Pons (tissue), 1 donor: ENCODE results near the gene HAND2.

Experiments
- DNase-seq: peaks from one replicate; pipeline ENCODE4 v3.0.0-alpha.2; 2016; ENCODE audit warnings: low spot score

HAND2 gene

GRCh38 chr4:173529477-173530325 is at the start of gene HAND2:
Gene HAND2 (minus strand): TSS chr4:173530229. CDS start chr4:173529289, 940 bp downstream.
- DNase-seq, result no peak

DNA sequence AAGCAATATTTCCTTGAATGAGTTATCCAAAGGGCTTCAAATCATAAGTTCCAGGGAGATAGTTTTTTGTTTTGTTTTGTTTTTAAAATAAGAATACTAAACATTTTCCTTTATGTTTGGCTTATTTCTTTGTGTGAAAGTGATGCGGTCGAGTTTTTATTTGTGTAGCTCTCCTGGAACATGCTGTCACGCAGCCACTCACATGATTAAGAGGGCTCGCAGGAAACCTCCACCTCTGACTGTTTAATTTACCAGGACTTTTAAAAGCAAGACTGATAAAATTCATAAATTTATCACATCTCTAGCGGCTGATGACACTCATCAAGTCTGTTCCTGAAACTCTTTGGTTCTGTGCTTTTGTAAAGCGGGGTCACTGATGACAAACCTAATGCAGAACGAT is 48.9 kb upstream of the HAND2 start:
- DNase-seq, result no peak

- no peak for DNase-seq
Measured at GRCh38 chr4:173577963-173578362, 47.9 kb upstream of the HAND2 start.

DNA sequence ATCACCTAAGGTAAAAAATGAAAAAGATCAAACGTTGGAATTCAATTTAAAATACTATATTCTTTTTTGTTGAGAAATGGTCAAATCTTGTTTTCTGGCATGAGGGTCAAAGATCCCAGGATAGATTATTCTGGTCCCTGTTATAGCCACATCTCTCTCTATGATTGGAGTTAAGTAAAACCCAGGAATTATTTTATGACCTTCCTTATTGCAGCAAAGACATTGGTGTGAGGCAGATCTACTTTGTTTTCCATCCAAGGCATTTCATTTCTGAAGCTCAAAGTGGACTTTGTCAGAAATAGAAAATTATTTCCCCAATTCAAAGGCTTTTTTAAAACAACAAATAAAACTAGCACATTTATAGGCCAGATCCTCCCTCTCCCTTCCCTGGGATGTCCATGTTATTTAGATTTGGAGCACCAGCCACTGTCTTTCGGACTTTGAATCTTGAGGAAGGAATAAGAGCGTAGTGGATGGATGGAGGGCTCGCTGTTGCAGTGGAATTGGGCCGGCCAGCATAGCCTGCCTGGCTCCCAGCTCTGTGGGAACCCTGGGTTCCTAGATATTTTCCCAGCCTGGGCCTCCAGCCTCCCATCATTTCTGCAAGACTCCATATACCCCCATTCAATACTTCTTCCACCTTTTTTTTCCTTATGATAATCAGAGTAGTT is 45.6 kb upstream of the HAND2 start:
- DNase-seq, result no peak

DNA sequence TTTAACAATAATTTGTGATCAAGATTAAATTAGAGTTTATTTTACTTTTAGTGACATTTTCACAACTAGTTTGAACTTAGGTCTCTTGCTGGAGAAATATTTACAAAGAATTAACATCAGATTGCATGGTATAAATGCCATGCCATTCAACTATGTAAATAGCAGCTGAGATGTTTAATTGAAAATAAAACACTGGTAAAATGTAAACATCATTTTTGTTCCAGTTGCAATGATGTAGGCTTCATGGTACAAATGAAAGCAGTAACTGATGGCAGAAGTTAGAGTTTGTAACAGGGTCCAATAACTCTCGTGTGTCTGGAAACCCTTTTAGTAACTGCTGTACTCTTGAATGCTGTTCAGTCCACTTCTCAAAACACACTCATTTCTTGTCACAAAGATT is 43.7 kb upstream of the HAND2 start:
- DNase-seq, result no peak

- DNase-seq, result no peak
Measured at GRCh38 chr4:173573286-173573685, 43.3 kb upstream of the HAND2 start.

DNA sequence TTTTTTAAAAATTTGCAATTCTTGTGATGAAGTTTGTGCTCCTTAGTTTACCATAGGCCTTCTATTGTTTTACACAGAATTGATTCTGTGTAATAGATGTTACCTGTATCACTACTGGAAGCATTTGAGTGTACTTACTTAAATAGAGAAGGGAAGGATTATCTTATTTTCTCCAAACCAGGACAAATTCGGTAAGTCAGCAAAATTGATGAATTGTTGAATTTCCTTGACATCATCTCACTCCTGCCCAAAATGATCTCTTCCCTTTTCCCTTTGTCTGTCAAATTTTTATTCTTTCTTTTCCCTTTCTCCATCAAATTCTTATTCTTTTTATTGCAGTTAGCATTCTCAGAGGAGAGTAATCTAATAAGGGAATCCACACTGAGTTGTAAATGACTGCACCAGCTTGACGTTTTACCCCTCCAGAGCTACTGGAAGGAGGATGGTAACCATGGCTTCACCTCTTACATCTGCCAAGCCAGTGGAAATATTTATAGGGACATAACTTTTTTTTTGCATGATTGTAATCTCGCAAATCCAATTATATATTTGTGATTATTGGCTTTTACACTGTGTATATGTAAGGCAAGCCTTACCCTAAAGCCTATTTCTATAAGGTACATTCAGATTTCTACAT is 42.6 kb upstream of the HAND2 start:
- no peak for DNase-seq

DNA sequence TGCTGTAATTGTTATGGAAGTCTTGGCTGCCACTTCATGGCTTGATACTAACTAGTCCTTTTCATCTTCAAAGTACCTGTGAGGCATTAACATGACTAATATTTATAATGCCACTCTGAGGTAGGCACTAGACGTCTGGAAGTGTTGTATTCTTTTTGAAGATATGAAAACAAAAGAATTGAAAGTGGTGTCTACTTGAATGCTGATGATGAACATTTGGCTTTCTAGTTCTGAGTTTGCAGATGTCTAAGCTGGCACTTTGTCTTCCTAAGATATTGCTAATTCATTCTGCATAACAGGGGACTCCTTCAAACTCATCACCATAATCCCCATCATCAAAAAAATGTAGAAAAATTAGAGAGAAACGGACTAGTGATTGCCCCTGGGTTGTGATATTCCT is 41.6 kb upstream of the HAND2 start:
- no peak for DNase-seq

DNA sequence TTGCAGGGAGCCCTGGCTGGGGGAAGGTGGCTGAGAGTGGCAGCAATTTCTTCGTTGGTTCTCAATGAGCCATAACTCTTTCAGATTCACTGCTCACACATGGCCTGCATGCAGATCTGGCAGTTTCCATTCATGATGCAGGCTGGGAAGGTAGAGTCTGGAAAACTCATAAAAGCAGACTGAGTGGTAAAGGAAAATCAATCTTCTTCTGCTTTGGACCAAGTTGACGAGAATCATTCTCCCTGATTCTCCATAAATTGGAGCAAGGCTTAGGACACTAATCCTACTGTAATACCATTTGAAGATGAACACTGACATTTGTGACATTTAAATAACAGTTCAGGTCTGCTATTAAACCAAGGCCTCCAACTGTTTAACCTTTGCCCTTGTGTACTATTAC is 35.3 kb upstream of the HAND2 start:
- no peak for DNase-seq

DNA sequence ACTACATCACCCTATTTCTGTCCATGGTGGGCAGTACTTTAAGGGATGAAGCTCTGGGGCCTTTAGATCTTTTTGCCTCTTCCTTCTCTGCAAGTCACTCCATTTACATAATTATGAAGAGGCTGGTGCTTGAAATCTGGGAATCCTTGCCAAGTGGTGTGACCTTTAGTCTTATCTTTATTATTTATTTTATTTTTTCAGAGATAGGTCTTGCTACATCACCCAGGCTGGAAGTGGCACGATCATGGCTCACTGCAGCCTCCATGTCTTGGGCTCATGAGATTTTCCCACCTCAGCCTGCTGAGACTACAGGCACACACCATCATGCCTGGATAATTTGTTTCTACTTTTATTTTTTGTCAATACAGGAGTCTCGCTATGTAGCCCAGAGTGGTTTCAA is 34.4 kb upstream of the HAND2 start:
- DNase-seq, result no peak

DNA sequence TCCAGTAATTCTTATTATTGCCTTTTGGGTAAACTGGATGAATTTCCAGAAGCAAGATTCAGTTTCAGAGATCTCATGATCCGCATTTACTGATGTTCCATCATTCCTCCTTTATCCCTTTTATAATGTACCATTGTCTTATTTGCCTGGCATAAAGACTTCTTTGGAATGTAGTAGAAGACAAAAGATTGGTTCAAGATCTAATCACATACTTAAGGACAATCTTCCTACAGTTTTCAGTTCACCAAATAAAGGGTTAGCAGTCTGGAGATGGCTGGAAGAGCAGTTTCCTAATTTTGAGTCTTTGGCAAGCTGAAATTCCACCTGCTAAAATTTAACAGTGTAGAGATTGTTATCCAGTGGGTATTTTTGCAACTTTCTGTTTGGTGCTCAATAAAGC is 30.9 kb upstream of the HAND2 start:
- DNase-seq, result no peak

- no peak for DNase-seq
Measured at GRCh38 chr4:173556398-173557131, 26.5 kb upstream of the HAND2 start.

DNA sequence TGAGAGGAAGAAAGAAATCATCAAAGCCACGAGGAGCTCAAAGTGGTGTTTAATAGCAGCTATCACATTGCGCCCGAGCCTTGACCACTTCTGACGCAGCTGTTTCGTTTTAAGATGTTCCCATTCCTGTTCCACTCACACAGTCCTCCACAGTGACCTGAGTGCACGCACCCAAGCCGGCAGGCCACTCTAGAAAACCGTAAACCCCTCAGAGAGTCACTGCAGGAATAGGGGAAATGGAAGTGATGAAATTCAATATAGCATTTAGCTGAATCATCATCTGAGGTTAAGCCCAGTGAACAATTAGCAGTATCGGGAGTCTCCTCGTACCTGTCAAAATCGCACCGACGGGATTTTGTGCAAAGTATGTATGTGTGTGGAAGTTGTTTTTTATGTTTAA is 17.9 kb upstream of the HAND2 start:
- DNase-seq, result no peak

GRCh38 chr4:173546776-173547175 is 16.7 kb upstream of the HAND2 start:
- DNase-seq, result no peak

- no peak for DNase-seq
Measured at GRCh38 chr4:173545440-173545839, 15.4 kb upstream of the HAND2 start.

DNA sequence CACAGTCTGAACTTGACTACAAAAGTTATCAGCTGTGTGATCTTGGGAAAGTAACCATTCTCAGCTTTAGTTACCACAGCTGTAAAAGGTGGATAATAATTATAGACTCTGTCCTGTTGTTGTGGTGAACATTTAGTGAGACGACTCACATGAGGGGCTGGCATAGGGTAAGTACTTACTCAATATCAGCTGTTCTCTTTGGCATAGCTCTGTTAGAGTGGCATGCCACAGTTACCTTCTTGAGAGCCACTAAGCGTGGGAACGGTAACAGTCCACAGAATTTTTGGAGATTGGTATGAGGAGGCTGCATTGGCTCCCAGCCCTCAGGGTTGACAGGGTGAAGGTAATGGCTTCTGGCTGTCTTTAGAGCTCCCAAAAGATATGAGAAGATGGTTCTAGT is 13.2 kb upstream of the HAND2 start:
- no peak for DNase-seq

- DNase-seq, result no peak
Measured at GRCh38 chr4:173539986-173540385, 10.0 kb upstream of the HAND2 start.

DNA sequence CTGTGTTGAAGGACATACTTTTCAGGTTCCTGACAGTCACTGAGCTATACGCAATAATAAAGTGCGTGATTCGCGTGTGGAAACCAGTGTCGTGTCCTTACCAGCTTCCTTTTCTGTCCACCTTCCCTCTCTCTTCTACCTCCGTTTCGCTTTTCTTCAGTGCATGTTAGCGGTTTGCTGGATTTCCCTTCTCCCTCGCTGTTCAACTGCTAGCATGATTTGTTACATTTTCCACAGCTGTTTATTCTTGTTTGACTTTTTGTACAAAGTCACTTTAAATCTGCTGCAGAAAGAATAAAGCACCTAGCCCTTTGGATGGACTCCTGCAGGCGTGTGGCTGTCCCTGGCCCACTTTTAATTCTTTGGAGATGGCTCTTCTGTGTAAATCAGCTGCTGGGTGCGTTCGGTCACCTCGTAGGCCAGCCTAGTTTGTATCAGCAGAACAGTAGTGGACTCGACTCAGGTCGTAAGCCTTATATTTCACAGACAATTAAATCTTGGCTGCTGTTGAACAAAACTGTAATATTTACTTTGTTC is 8.9 kb upstream of the HAND2 start:
- DNase-seq, result no peak

- no peak for DNase-seq
Measured at GRCh38 chr4:173538148-173538908, 8.3 kb upstream of the HAND2 start.

GRCh38 chr4:173537613-173538147 is 7.7 kb upstream of the HAND2 start:
- DNase-seq, result no peak

DNA sequence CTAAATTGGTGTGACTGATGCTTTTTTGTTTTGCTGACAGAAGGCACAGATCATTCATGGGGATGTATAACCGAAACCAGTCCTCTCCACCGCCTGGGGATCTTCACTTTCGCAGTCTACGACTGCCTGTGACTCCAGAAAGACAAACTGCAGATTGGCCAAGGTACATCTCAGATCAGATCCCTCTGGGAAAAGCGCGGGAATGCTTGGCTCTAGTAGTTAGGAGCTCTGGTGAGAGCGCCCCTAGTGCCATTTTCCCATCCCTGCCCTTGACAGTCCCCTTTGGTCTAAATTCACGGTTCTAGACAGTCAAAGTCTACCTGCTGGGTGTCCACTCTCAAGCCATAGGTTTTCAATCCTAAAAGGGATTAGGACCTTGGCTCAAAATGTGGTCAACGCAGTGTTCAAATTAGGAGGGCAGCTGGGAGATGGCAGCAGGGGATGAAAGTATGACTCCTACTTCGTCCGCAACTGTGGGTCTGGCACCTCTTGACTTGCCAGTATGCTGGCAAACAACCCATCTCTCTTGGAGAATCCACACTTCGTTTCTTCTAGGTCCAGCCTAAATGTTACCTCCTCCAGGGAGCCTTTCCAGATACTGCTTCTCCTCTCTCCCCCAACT is 6.9 kb upstream of the HAND2 start:
- no peak for DNase-seq
